Spinal cord (tissue), 10 donors: ENCODE data around the gene PTPRK. TPM values are rescaled to one million over a fixed set of nuclear protein-coding genes. Genes with fewer than 3 reads are reported as not detected.
A peak's percentile ranks its signal among the peaks of the same experiment; 100 is the strongest.

ENCODE experiments used
- DNase-seq, 6 donors: peaks; one replicate each; pipeline versions ENCODE4 v3.0.0 to v3.0.0-alpha.2; 2013 to 2015; ENCODE audit warnings: low spot score in 6 of 6, low read depth in 4 of 6
- H3K27ac ChIP-seq: one replicate; pipeline ENCODE4 v1.5.1; 2013; ENCODE audit warnings: low read depth, low read length, control low read depth
- H3K27me3 ChIP-seq: one replicate; pipeline ENCODE4 v1.6.1; 2013; ENCODE audit warnings: low read length; ENCODE audit not compliant: control insufficient read depth, insufficient read depth
- H3K36me3 ChIP-seq: one replicate; pipeline ENCODE4 v1.6.1; 2013; ENCODE audit warnings: low read length; ENCODE audit not compliant: control insufficient read depth, insufficient read depth
- H3K4me1 ChIP-seq: one replicate; pipeline ENCODE4 v1.6.1; 2013; ENCODE audit warnings: low read length; ENCODE audit not compliant: control insufficient read depth, insufficient read depth
- H3K4me3 ChIP-seq: one replicate; pipeline ENCODE4 v1.5.1; 2013; ENCODE audit warnings: low read depth, low read length, control low read depth
- H3K9me3 ChIP-seq: one replicate; pipeline ENCODE4 v1.6.1; 2013; ENCODE audit warnings: low read length; ENCODE audit not compliant: control insufficient read depth, insufficient read depth
- WGBS: methylation state at CpG from one replicate; pipeline ENCODE4 v1.1.5; 2013; ENCODE audit warnings: missing lambda C conversion rate; ENCODE audit not compliant: insufficient coverage; 5-methylcytosine and 5-hydroxymethylcytosine counted together
- polyA plus RNA-seq, 2 donors: library from polyadenylated mRNA; unstranded; fragments of 120-200 nt; gene quantifications; one replicate each; pipeline ENCODE4 v1.2.1, GENCODE V29; 2013; ENCODE audit not compliant: insufficient read length in 2 of 2
- total RNA-seq, 2 donors: library from RNA; depleted of rRNA in 1 of 2; stranded (reverse); fragments of 120-200 nt in 1 of 2; fragments of >200 nt in 1 of 2; gene quantifications; one replicate each; pipeline versions ENCODE4 v1.2.3 to v1.2.4, GENCODE V29; 2013 to 2014
- donor health status: healthy.

The PTPRK gene
- total and polyA plus RNA-seq, 4 donors = 28.4 to 63.4 (median 34.1) TPM

- Histone ChIP-seq H3K27me3 (no peaks in the 10 kb centered on the region), H3K9me3 (no peaks in the 10 kb centered on the region), H3K4me1 (no peaks in the 10 kb centered on the region), H3K36me3 (no peaks in the 10 kb centered on the region), H3K27ac (no peak overlapping the region), H3K4me3 (no peak overlapping the region)
- WGBS = no CpG with 5 or more reads among the region's 1 CpG
- peak in 1 of 6 donors; percentile 35 for DNase-seq
Measured at GRCh38 chr6:128161263-128161662, 359.1 kb downstream of the PTPRK start.

- DNase-seq = no peak
- H3K4me3 ChIP-seq = no peak overlapping the region
- H3K4me1 ChIP-seq = no peaks in the 10 kb centered on the region
- H3K27ac ChIP-seq = no peak overlapping the region
- H3K9me3 ChIP-seq = no peaks in the 10 kb centered on the region
- WGBS = no CpG with 5 or more reads among the region's 4 CpGs
- no peaks in the 10 kb centered on the region for H3K36me3 ChIP-seq
- H3K27me3 ChIP-seq = no peaks in the 10 kb centered on the region
Measured at GRCh38 chr6:128158496-128158895, 361.9 kb downstream of the PTPRK start.

- no peaks in the 10 kb centered on the region for H3K4me1 ChIP-seq
- H3K27ac ChIP-seq = no peak overlapping the region
- WGBS = no CpG with 5 or more reads among the region's 4 CpGs
- no peaks in the 10 kb centered on the region for H3K36me3 ChIP-seq
- no peaks in the 10 kb centered on the region for H3K27me3 ChIP-seq
- H3K9me3 ChIP-seq = no peaks in the 10 kb centered on the region
- DNase-seq = no peak
- no peak overlapping the region for H3K4me3 ChIP-seq
Measured at GRCh38 chr6:128156321-128157111, 363.9 kb downstream of the PTPRK start.

- H3K27ac ChIP-seq = no peak overlapping the region
- no peaks in the 10 kb centered on the region for H3K36me3 ChIP-seq
- H3K4me1 ChIP-seq = no peaks in the 10 kb centered on the region
- no peak for DNase-seq
- H3K4me3 ChIP-seq = no peak overlapping the region
- no peaks in the 10 kb centered on the region for H3K9me3 ChIP-seq
- no peaks in the 10 kb centered on the region for H3K27me3 ChIP-seq
- no CpG with 5 or more reads among the region's 1 CpG for WGBS
Measured at GRCh38 chr6:128155826-128156225, 364.6 kb downstream of the PTPRK start.

GRCh38 chr6:128152551-128152950, 367.8 kb downstream of the PTPRK start:
- no peak for DNase-seq
- no peak overlapping the region for H3K27ac ChIP-seq
- H3K4me1 ChIP-seq = no peaks in the 10 kb centered on the region
- no peaks in the 10 kb centered on the region for H3K9me3 ChIP-seq
- no peaks in the 10 kb centered on the region for H3K27me3 ChIP-seq
- H3K4me3 ChIP-seq = no peak overlapping the region
- 85% methylated on average over 2 of the region's 4 CpGs for WGBS
- H3K36me3 ChIP-seq = no peaks in the 10 kb centered on the region

- Histone ChIP-seq H3K9me3 (no peaks in the 10 kb centered on the region), H3K4me3 (no peak overlapping the region), H3K27me3 (no peaks in the 10 kb centered on the region), H3K27ac (no peak overlapping the region), H3K36me3 (no peaks in the 10 kb centered on the region), H3K4me1 (no peaks in the 10 kb centered on the region)
- WGBS = 68% methylated on average over 2 of the region's 5 CpGs
- no peak for DNase-seq
Measured at GRCh38 chr6:128150376-128150775, 370.0 kb downstream of the PTPRK start.

GRCh38 chr6:128149796-128150195, 370.6 kb downstream of the PTPRK start:
- no peaks in the 10 kb centered on the region for H3K9me3 ChIP-seq
- no peaks in the 10 kb centered on the region for H3K27me3 ChIP-seq
- no peak overlapping the region for H3K27ac ChIP-seq
- DNase-seq = no peak
- no peaks in the 10 kb centered on the region for H3K36me3 ChIP-seq
- WGBS = no CpG with 5 or more reads among the region's 1 CpG
- no peaks in the 10 kb centered on the region for H3K4me1 ChIP-seq
- no peak overlapping the region for H3K4me3 ChIP-seq

- H3K27me3 ChIP-seq = no peaks in the 10 kb centered on the region
- no peaks in the 10 kb centered on the region for H3K4me1 ChIP-seq
- no CpG with 5 or more reads among the region's 1 CpG for WGBS
- H3K27ac ChIP-seq = no peak overlapping the region
- no peak overlapping the region for H3K4me3 ChIP-seq
- DNase-seq = no peak
- no peaks in the 10 kb centered on the region for H3K9me3 ChIP-seq
- no peaks in the 10 kb centered on the region for H3K36me3 ChIP-seq
Measured at GRCh38 chr6:128144320-128144719, 376.1 kb downstream of the PTPRK start.

GRCh38 chr6:128141932-128142331, 378.5 kb downstream of the PTPRK start:
- Histone ChIP-seq H3K4me3 (no peak overlapping the region), H3K36me3 (no peaks in the 10 kb centered on the region), H3K27ac (no peak overlapping the region), H3K27me3 (no peaks in the 10 kb centered on the region), H3K4me1 (no peaks in the 10 kb centered on the region), H3K9me3 (no peaks in the 10 kb centered on the region)
- DNase-seq = no peak

- no peaks in the 10 kb centered on the region for H3K27me3 ChIP-seq
- H3K4me1 ChIP-seq = no peaks in the 10 kb centered on the region
- no peak overlapping the region for H3K4me3 ChIP-seq
- 57% methylated on average over 1 of the region's 1 CpG for WGBS
- H3K36me3 ChIP-seq = no peaks in the 10 kb centered on the region
- H3K9me3 ChIP-seq = no peaks in the 10 kb centered on the region
- H3K27ac ChIP-seq = no peak overlapping the region
- no peak for DNase-seq
Measured at GRCh38 chr6:128139519-128139918, 380.9 kb downstream of the PTPRK start.
